SH-SY5Y (cell line): ENCODE results near the gene EI24.

Experiments used
- GATA2 ChIP-seq: IDR thresholded peaks from 2 replicates; pipeline ENCODE4 v1.6.1; 2011; ENCODE audit warnings: mild to moderate bottlenecking, low read depth, low read length
- GATA3 ChIP-seq: IDR thresholded peaks from 2 replicates; pipeline ENCODE4 v1.6.1; 2011; ENCODE audit warnings: low read depth, mild to moderate bottlenecking, low read length, moderate library complexity

DNA sequence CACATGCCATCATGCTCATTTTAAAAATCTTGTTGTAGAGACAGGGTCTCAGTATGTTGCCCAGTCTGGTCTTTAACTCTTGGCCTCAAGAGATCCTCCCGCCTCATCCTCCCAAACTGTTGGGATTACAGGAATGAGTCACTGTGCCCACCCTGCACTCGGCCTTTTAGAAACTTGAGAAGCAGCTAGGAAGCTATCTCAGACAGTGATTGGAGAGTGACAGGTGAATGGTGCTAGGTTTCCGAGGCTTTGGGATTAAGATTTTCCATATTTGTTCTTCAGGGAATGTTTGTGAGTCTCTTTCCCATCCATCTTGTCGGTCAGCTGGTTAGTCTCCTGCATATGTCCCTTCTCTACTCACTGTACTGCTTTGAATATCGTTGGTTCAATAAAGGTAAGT, 10.5 kb downstream of the EI24 start:
- TF ChIP-seq GATA2 (no peak), GATA3 (no peak)
